ENCODE data around the gene KIAA0930. TPM values are rescaled to one million over a fixed set of nuclear protein-coding genes. Genes with fewer than 3 reads are reported as not detected.

KIAA0930 gene
- total RNA-seq, 2 donors from 2014 or later: 38.5 to 44.8 TPM

DNA sequence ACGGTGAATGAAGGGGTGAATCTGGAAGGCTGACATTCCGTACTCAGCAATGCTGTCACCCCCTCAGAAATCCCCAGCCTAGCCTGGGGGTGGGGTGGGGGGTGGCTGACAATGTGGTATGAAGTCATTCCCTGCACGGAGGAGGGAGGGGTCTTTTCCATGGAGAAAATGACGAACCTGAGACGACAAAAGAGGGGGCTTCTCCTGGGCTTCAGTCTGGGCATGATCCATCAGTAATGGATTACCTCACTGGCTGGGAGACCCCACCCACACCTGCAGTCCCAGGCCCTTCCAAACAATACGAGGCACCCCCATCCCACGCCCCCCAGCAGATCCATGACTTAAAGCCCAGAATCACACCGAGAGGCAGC lies 1.0 kb downstream of the KIAA0930 start:
- Histone ChIP-seq H3K9ac (ENCODE audit: low read depth in 2 of 2, low read length in 2 of 2) (peak overlapping the region; percentile 81 to 84), H3K9me3 (no peaks in the 10 kb centered on the region), H3K4me3 (peak overlapping the region; percentile 61), H3K4me1 (no peaks in the 10 kb centered on the region), H3K27ac (no peak overlapping the region), H3K36me3 (no peaks in the 10 kb centered on the region), H3K27me3 (no peaks in the 10 kb centered on the region)
- DNase-seq: no peak
- intact Hi-C loops (cut with DNase I): no loop called here
- TF ChIP-seq, protein P1, sequence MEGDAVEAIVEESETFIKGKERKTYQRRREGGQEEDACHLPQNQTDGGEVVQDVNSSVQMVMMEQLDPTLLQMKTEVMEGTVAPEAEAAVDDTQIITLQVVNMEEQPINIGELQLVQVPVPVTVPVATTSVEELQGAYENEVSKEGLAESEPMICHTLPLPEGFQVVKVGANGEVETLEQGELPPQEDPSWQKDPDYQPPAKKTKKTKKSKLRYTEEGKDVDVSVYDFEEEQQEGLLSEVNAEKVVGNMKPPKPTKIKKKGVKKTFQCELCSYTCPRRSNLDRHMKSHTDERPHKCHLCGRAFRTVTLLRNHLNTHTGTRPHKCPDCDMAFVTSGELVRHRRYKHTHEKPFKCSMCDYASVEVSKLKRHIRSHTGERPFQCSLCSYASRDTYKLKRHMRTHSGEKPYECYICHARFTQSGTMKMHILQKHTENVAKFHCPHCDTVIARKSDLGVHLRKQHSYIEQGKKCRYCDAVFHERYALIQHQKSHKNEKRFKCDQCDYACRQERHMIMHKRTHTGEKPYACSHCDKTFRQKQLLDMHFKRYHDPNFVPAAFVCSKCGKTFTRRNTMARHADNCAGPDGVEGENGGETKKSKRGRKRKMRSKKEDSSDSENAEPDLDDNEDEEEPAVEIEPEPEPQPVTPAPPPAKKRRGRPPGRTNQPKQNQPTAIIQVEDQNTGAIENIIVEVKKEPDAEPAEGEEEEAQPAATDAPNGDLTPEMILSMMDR (IDR thresholded peaks at IDR 0.05): no peak

DNA sequence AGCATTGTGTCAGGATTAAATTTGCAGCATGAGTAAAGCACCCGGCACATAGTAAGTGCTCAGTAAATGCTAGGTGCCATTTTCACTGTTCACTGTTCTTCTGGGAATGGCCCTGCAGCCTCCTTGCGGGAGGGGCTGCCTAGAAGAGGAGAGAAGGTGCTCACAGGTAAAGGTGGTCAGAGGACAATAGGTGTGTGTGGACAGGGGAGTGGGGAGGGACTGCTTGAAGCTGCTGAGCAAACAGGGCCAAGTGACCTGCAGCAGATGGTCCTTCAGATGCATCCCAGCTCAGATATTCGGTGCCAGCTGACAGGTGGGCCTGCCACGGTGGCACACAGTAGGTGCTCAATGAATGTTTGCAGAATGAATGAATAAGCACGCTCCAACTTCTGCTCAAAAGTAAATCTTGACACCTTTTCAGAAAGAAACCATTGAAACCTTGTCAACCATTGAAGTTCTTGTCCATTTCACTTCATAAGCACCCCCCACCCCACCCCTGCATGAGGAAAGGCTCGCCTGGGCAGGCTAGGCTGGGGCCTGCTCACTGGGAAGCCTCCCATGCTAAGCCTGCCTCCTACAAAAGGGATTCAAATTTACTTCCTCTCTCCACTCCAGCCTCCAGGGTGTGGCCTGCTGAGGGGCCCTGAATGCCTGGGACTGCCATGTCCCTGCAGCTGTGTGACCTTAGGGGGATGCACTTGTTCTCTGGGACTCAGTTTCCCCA lies 1.6 kb downstream of the KIAA0930 start:
- no peaks in the 10 kb centered on the region for H3K4me1 ChIP-seq
- DNase-seq: no peak
- H3K27me3 ChIP-seq: no peaks in the 10 kb centered on the region
- no peaks in the 10 kb centered on the region for H3K9me3 ChIP-seq
- no peaks in the 10 kb centered on the region for H3K36me3 ChIP-seq
- H3K9ac ChIP-seq (ENCODE audit: low read depth in 2 of 2, low read length in 2 of 2): peak overlapping the region in 1 of 2 donors; percentile 81
- no peak overlapping the region for H3K27ac ChIP-seq
- peak overlapping the region; percentile 61 for H3K4me3 ChIP-seq
- TF ChIP-seq, protein P1 (IDR thresholded peaks at IDR 0.05): no peak
- intact Hi-C loops (cut with DNase I): no loop called here

DNA sequence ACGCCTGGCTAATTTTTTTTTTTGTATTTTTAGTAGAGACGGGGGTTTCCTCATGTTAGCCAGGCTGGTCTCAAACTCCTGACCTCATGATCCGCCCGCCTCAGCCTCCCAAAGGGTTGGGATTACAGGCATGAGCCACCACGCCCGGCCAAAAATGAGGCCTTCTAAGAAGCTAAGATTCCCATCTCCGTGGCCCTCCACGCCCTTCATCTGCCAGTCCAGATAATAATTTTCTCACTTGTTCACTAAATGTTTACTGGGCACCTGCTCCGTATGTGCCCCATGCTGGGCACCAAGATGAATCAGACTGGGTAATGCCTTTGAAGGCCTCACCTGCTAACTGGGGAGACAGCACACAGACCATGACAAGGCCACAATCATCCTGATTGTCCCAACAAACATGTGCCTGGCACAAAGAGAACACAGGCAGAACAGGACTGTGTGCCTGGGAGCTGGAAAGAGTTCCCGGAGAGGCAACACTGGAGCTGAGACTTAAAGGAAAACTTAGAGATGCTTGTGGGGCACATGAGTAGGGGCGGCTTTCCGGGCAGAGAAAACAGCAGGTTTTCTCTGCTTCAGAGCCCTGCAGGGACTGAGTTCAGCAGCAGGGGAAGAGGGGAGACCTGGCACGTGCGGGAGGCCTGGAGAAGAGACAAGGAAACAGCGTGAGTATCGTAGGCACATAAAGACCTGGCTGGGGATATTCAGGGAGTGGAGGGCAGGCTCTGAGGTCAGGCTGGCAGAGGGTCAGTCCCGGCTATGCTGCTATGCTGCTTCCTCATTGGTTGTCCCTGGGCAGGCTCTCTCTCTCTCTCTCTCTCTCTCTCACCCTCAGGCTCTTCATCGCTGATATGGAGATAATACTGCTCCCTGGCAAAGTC lies 2.4 kb downstream of the KIAA0930 start:
- no peak overlapping the region for H3K9ac ChIP-seq (ENCODE audit: low read depth in 2 of 2, low read length in 2 of 2)
- no peaks in the 10 kb centered on the region for H3K4me1 ChIP-seq
- H3K36me3 ChIP-seq: no peaks in the 10 kb centered on the region
- no peaks in the 10 kb centered on the region for H3K9me3 ChIP-seq
- TF ChIP-seq, protein P1 (IDR thresholded peaks at IDR 0.05): no peak
- intact Hi-C loops (cut with DNase I): no loop called here
- H3K4me3 ChIP-seq: no peak overlapping the region
- H3K27ac ChIP-seq: no peak overlapping the region
- no peak for DNase-seq
- no peaks in the 10 kb centered on the region for H3K27me3 ChIP-seq

DNA sequence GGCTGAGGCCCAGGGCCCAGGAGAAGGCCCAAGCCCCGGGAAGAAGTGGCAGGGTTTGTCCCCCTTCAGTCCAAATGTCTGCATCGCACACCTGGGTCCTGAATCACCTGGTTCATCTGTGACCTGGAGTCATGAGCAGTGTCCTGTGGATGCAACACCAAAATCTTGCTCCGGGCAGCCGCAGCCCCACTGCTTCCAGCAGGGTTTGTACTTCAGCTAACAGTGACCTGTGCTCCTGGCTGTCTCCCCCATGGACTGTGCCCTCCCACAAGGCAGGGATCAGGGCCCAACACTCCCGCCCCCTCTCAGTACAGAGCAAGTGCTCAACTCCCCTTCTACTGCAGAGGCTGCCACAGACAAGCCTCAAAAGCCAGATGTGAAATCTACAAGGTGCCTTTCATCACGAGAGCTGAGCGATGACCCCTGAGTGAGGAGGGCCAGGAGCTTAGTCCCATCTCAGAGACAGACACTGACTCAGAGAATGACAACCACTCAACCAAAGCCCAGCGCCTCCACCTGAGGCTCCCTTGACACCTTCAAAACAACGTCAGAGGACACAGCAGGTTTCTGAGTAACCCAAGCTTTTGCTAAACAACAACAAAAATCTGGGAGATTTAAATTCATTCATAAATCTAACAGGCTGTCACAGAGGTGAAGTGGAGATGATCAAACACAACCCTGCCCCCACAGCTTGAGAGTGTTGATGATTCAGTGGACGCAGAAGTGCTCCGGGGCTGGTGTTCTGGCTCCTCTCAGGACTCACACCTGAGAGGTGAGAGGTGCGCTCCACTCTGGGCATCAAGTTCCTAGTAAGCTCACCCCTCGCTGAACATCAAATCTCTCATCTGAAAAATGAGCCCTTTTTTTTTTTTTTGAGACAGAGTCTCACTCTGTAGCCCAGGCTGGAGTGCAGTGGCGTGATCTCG lies 3.4 kb downstream of the KIAA0930 start:
- no peaks in the 10 kb centered on the region for H3K4me1 ChIP-seq
- H3K9ac ChIP-seq (ENCODE audit: low read depth in 2 of 2, low read length in 2 of 2): no peak overlapping the region
- no peak overlapping the region for H3K4me3 ChIP-seq
- H3K27ac ChIP-seq: no peak overlapping the region
- H3K9me3 ChIP-seq: no peaks in the 10 kb centered on the region
- no peak for DNase-seq
- intact Hi-C loops (cut with DNase I): no loop called here
- no peaks in the 10 kb centered on the region for H3K27me3 ChIP-seq
- TF ChIP-seq, protein P1 (IDR thresholded peaks at IDR 0.05): no peak
- no peaks in the 10 kb centered on the region for H3K36me3 ChIP-seq

DNA sequence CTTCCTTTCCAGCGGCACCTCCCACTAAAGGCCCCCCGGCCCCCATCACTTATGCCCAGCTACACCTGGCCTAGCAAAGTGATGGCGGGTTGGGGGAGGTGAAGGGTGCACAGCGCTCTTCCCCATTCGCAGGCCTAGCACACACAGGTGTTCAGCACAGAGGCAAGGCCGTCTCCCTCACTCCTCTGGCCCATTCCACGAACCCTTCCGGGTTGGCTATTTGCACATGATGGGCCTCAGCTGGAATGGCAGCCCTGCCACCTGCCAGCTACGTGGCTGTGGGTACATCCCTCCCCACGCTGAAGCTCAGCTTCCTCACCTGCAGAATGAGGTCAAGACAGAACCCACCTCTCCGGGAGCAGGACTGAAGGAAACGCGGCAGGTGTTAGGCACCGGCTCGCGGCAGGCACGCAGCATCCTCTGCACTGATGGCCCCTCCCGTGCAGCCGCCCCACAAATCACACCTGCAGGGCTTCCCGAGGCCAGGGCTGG lies 4.8 kb downstream of the KIAA0930 start:
- Histone ChIP-seq H3K27ac (no peak overlapping the region), H3K4me1 (no peaks in the 10 kb centered on the region), H3K9ac (ENCODE audit: low read depth in 2 of 2, low read length in 2 of 2) (no peak overlapping the region), H3K27me3 (no peaks in the 10 kb centered on the region), H3K4me3 (no peak overlapping the region), H3K36me3 (no peaks in the 10 kb centered on the region), H3K9me3 (no peaks in the 10 kb centered on the region)
- intact Hi-C loops (cut with DNase I): no loop called here
- DNase-seq: no peak
- TF ChIP-seq, protein P1 (IDR thresholded peaks at IDR 0.05): no peak

All from colonic mucosa (tissue), 4 donors.